Measurements from ENCODE around the gene MYT1.

MYT1 gene

GRCh38 chr20:64166721-64167615 is 2.7 kb downstream of the MYT1 start:
- TF ChIP-seq YY1 (IDR thresholded peaks at IDR 0.05; ENCODE audit: insufficient read depth, insufficient read length) (no peak), ZNF274 (IDR thresholded peaks at IDR 0.05; ENCODE audit: low read depth, low read length) (no peak), SUZ12 (IDR thresholded peaks at IDR 0.05; ENCODE audit: extremely low read depth, insufficient read depth, insufficient read length) (no peak)
- H3K27me3 ChIP-seq (ENCODE audit: insufficient read depth, insufficient read length), result peaks cover 16% of the 10 kb centered on the region
- DNase-seq (ENCODE audit: low read depth, low spot score), result no peak
- no peaks in the 10 kb centered on the region for H3K9me3 ChIP-seq (ENCODE audit: insufficient read depth, low read length)
- H3K4me1 ChIP-seq (ENCODE audit: insufficient read depth, insufficient read length), result peaks cover 16% of the 10 kb centered on the region
- H3K4me3 ChIP-seq (ENCODE audit: insufficient read length, low read depth), result no peak overlapping the region
- no peak overlapping the region for H3K9ac ChIP-seq (ENCODE audit: insufficient read length, low read depth)
- H3K36me3 ChIP-seq (ENCODE audit: insufficient read depth, insufficient read length, low read length), result no peaks in the 10 kb centered on the region

GRCh38 chr20:64167676-64168075 is 3.4 kb downstream of the MYT1 start:
- Histone ChIP-seq H3K4me3 (ENCODE audit: insufficient read length, low read depth) (no peak overlapping the region), H3K9me3 (ENCODE audit: insufficient read depth, low read length) (no peaks in the 10 kb centered on the region), H3K4me1 (ENCODE audit: insufficient read depth, insufficient read length) (peaks cover 19% of the 10 kb centered on the region), H3K36me3 (ENCODE audit: insufficient read depth, insufficient read length, low read length) (no peaks in the 10 kb centered on the region), H3K9ac (ENCODE audit: insufficient read length, low read depth) (no peak overlapping the region), H3K27me3 (ENCODE audit: insufficient read depth, insufficient read length) (peaks cover 11% of the 10 kb centered on the region)
- no peak for DNase-seq (ENCODE audit: low read depth, low spot score)
- TF ChIP-seq SUZ12 (IDR thresholded peaks at IDR 0.05; ENCODE audit: extremely low read depth, insufficient read depth, insufficient read length) (no peak), YY1 (IDR thresholded peaks at IDR 0.05; ENCODE audit: insufficient read depth, insufficient read length) (no peak), ZNF274 (IDR thresholded peaks at IDR 0.05; ENCODE audit: low read depth, low read length) (no peak)

- peaks cover 22% of the 10 kb centered on the region for H3K4me1 ChIP-seq (ENCODE audit: insufficient read depth, insufficient read length)
- H3K27me3 ChIP-seq (ENCODE audit: insufficient read depth, insufficient read length), result peaks cover 11% of the 10 kb centered on the region
- no peak overlapping the region for H3K4me3 ChIP-seq (ENCODE audit: insufficient read length, low read depth)
- DNase-seq (ENCODE audit: low read depth, low spot score), result no peak
- H3K36me3 ChIP-seq (ENCODE audit: insufficient read depth, insufficient read length, low read length), result no peaks in the 10 kb centered on the region
- TF ChIP-seq ZNF274 (IDR thresholded peaks at IDR 0.05; ENCODE audit: low read depth, low read length), result no peak
- no peak for TF ChIP-seq SUZ12 (IDR thresholded peaks at IDR 0.05; ENCODE audit: extremely low read depth, insufficient read depth, insufficient read length)
- TF ChIP-seq YY1 (IDR thresholded peaks at IDR 0.05; ENCODE audit: insufficient read depth, insufficient read length), result no peak
- no peak overlapping the region for H3K9ac ChIP-seq (ENCODE audit: insufficient read length, low read depth)
- H3K9me3 ChIP-seq (ENCODE audit: insufficient read depth, low read length), result no peaks in the 10 kb centered on the region
These were observed 4.3 kb downstream of the MYT1 start for GRCh38 chr20:64168381-64169090.

- no peak for DNase-seq (ENCODE audit: low read depth, low spot score)
- no peak overlapping the region for H3K4me3 ChIP-seq (ENCODE audit: insufficient read length, low read depth)
- no peaks in the 10 kb centered on the region for H3K36me3 ChIP-seq (ENCODE audit: insufficient read depth, insufficient read length, low read length)
- H3K9ac ChIP-seq (ENCODE audit: insufficient read length, low read depth), result no peak overlapping the region
- peaks cover 22% of the 10 kb centered on the region for H3K4me1 ChIP-seq (ENCODE audit: insufficient read depth, insufficient read length)
- peaks cover 12% of the 10 kb centered on the region for H3K27me3 ChIP-seq (ENCODE audit: insufficient read depth, insufficient read length)
- TF ChIP-seq YY1 (IDR thresholded peaks at IDR 0.05; ENCODE audit: insufficient read depth, insufficient read length) (no peak), SUZ12 (IDR thresholded peaks at IDR 0.05; ENCODE audit: extremely low read depth, insufficient read depth, insufficient read length) (no peak), ZNF274 (IDR thresholded peaks at IDR 0.05; ENCODE audit: low read depth, low read length) (no peak)
- no peaks in the 10 kb centered on the region for H3K9me3 ChIP-seq (ENCODE audit: insufficient read depth, low read length)
These were observed 4.9 kb downstream of the MYT1 start for GRCh38 chr20:64169091-64169560.

- no peak overlapping the region for H3K4me3 ChIP-seq (ENCODE audit: insufficient read length, low read depth)
- no peaks in the 10 kb centered on the region for H3K36me3 ChIP-seq (ENCODE audit: insufficient read depth, insufficient read length, low read length)
- TF ChIP-seq ZNF274 (IDR thresholded peaks at IDR 0.05; ENCODE audit: low read depth, low read length) (no peak), SUZ12 (IDR thresholded peaks at IDR 0.05; ENCODE audit: extremely low read depth, insufficient read depth, insufficient read length) (no peak), YY1 (IDR thresholded peaks at IDR 0.05; ENCODE audit: insufficient read depth, insufficient read length) (no peak)
- H3K9me3 ChIP-seq (ENCODE audit: insufficient read depth, low read length), result no peaks in the 10 kb centered on the region
- peaks cover 15% of the 10 kb centered on the region for H3K27me3 ChIP-seq (ENCODE audit: insufficient read depth, insufficient read length)
- H3K4me1 ChIP-seq (ENCODE audit: insufficient read depth, insufficient read length), result peaks cover 18% of the 10 kb centered on the region
- no peak for DNase-seq (ENCODE audit: low read depth, low spot score)
- no peak overlapping the region for H3K9ac ChIP-seq (ENCODE audit: insufficient read length, low read depth)
These were observed 7.0 kb downstream of the MYT1 start for GRCh38 chr20:64171211-64171610.

- H3K36me3 ChIP-seq (ENCODE audit: insufficient read depth, insufficient read length, low read length), result no peaks in the 10 kb centered on the region
- DNase-seq (ENCODE audit: low read depth, low spot score), result no peak
- H3K9me3 ChIP-seq (ENCODE audit: insufficient read depth, low read length), result no peaks in the 10 kb centered on the region
- H3K4me1 ChIP-seq (ENCODE audit: insufficient read depth, insufficient read length), result peaks cover 25% of the 10 kb centered on the region
- TF ChIP-seq YY1 (IDR thresholded peaks at IDR 0.05; ENCODE audit: insufficient read depth, insufficient read length) (no peak), ZNF274 (IDR thresholded peaks at IDR 0.05; ENCODE audit: low read depth, low read length) (no peak), SUZ12 (IDR thresholded peaks at IDR 0.05; ENCODE audit: extremely low read depth, insufficient read depth, insufficient read length) (no peak)
- no peak overlapping the region for H3K9ac ChIP-seq (ENCODE audit: insufficient read length, low read depth)
- H3K4me3 ChIP-seq (ENCODE audit: insufficient read length, low read depth), result no peak overlapping the region
- H3K27me3 ChIP-seq (ENCODE audit: insufficient read depth, insufficient read length), result peaks cover 20% of the 10 kb centered on the region
These were observed 8.9 kb downstream of the MYT1 start for GRCh38 chr20:64173116-64173515.

- peaks cover 20% of the 10 kb centered on the region for H3K27me3 ChIP-seq (ENCODE audit: insufficient read depth, insufficient read length)
- TF ChIP-seq ZNF274 (IDR thresholded peaks at IDR 0.05; ENCODE audit: low read depth, low read length) (no peak), YY1 (IDR thresholded peaks at IDR 0.05; ENCODE audit: insufficient read depth, insufficient read length) (no peak), SUZ12 (IDR thresholded peaks at IDR 0.05; ENCODE audit: extremely low read depth, insufficient read depth, insufficient read length) (no peak)
- DNase-seq (ENCODE audit: low read depth, low spot score), result no peak
These were observed 12.3 kb downstream of the MYT1 start for GRCh38 chr20:64176551-64176950.

More at GRCh38 chr20:64176551-64176950, 12.3 kb downstream of the MYT1 start:
- Histone ChIP-seq H3K36me3 (ENCODE audit: insufficient read depth, insufficient read length, low read length) (no peaks in the 10 kb centered on the region), H3K4me3 (ENCODE audit: insufficient read length, low read depth) (peak overlapping the region; percentile 6), H3K9ac (ENCODE audit: insufficient read length, low read depth) (peak overlapping the region; percentile 64), H3K4me1 (ENCODE audit: insufficient read depth, insufficient read length) (peaks cover 14% of the 10 kb centered on the region), H3K9me3 (ENCODE audit: insufficient read depth, low read length) (peaks cover 6% of the 10 kb centered on the region; the same call in 1 of the 2 replicates)
